Tongue (tissue), 3 donors: ENCODE measurements around the gene USF3. TPM values are rescaled to one million over a fixed set of nuclear protein-coding genes. Genes with fewer than 3 reads are reported as not detected.

Experiments used
- DNase-seq: peaks from one replicate; pipeline ENCODE4 v3.0.0-alpha.2; 2015
- small RNA-seq: library from RNA; depleted of rRNA; stranded (forward); fragments of <200 nt; gene quantifications from one replicate; pipeline ENCODE3, GENCODE V24; 2014; ENCODE audit warnings: low replicate concordance
- total RNA-seq: library from RNA; depleted of rRNA; stranded (reverse); fragments of >200 nt; gene quantifications from one replicate; pipeline ENCODE4 v1.2.3, GENCODE V29; 2014

USF3 gene
- total RNA-seq, 1 donor from 2014 or later, result 20.1 TPM

GRCh38 chr3:113607219-113607596 is 89.2 kb downstream of the USF3 start:
- no peak for DNase-seq

GRCh38 chr3:113606539-113607218 is 89.8 kb downstream of the USF3 start:
- DNase-seq, result no peak

GRCh38 chr3:113602836-113603235 is 93.6 kb downstream of the USF3 start:
- no peak for DNase-seq

- DNase-seq, result no peak
Measured at GRCh38 chr3:113602256-113602655, 94.2 kb downstream of the USF3 start.

GRCh38 chr3:113601240-113601639 is 95.2 kb downstream of the USF3 start:
- DNase-seq, result no peak

GRCh38 chr3:113600418-113601182 is 95.8 kb downstream of the USF3 start:
- peak; percentile 41 for DNase-seq

Small RNAs within 50 kb of the gene (small RNA-seq; reads per million reads assigned to genes)
- gene RN7SL767P, result not detected

Other genes starting within 250 kb of the USF3 start
- 44.5 TPM for gene SPICE1, start 181.5 kb downstream of the USF3 start, total RNA-seq
- gene SIDT1, start 164.1 kb downstream of the USF3 start, total RNA-seq, result 3.1 TPM
- gene NAA50, start 49.6 kb upstream of the USF3 start, total RNA-seq, result 263 TPM
- gene ATP6V1A, start 50.4 kb upstream of the USF3 start, total RNA-seq, result 43.7 TPM
- 7.3 TPM for gene GRAMD1C, start 142.1 kb upstream of the USF3 start, total RNA-seq